Loucy (cell line): Measurements from ENCODE around the gene BMPR1B.

ENCODE experiments used
- H2AFZ ChIP-seq: fragments of 200-600 bp; sonication (generic); 2 replicates; pipeline ENCODE4 v1.6.0; 2016; ENCODE audit warnings: antibody characterized with exemption, mild to moderate bottlenecking, low read length, moderate library complexity
- H3F3A ChIP-seq: fragments of 200-600 bp; 2 replicates; pipeline ENCODE4 v1.6.0; 2016; ENCODE audit warnings: antibody characterized with exemption, low read depth, mild to moderate bottlenecking
- H3K27me3 ChIP-seq: fragments of 200-600 bp; sonication (generic); 2 replicates; pipeline ENCODE4 v1.6.1; 2014; ENCODE audit warnings: low read length, mild to moderate bottlenecking; ENCODE audit not compliant: insufficient read depth, poor library complexity, severe bottlenecking
- H3K36me3 ChIP-seq: fragments of 200-600 bp; sonication (generic); 2 replicates; pipeline ENCODE4 v1.6.1; 2016; ENCODE audit warnings: low read length; ENCODE audit not compliant: insufficient read depth
- H3K4me1 ChIP-seq: fragments of 200-600 bp; sonication (generic); 2 replicates; pipeline ENCODE4 v1.5.1; 2014; ENCODE audit warnings: low read length, mild to moderate bottlenecking; ENCODE audit not compliant: insufficient read depth, poor library complexity, severe bottlenecking
- H3K4me2 ChIP-seq: fragments of 200-600 bp; sonication (generic); 2 replicates; pipeline ENCODE4 v1.6.0; 2014; ENCODE audit warnings: antibody characterized with exemption, low read length, low read depth, mild to moderate bottlenecking; ENCODE audit not compliant: poor library complexity, severe bottlenecking
- H3K4me3 ChIP-seq: fragments of 200-600 bp; sonication (generic); 2 replicates; pipeline ENCODE4 v1.5.1; 2014; ENCODE audit warnings: low read length, mild to moderate bottlenecking, mixed read lengths; ENCODE audit not compliant: poor library complexity, severe bottlenecking
- H3K79me2 ChIP-seq: fragments of 200-600 bp; sonication (generic); 2 replicates; pipeline ENCODE4 v1.6.1; 2014; ENCODE audit warnings: low read length; ENCODE audit not compliant: insufficient read depth
- H3K9ac ChIP-seq: fragments of 200-600 bp; sonication (generic); 2 replicates; pipeline ENCODE4 v1.6.0; 2014; ENCODE audit warnings: mild to moderate bottlenecking, low read depth, low read length, moderate library complexity; ENCODE audit not compliant: poor library complexity, severe bottlenecking
- H3K9me2 ChIP-seq: fragments of 200-600 bp; sonication (generic); replicated peaks from 2 replicates; pipeline ENCODE4 v1.6.1; 2016; ENCODE audit warnings: low read depth, low read length, mixed read lengths
- H3K9me3 ChIP-seq: fragments of 200-600 bp; sonication (generic); 2 replicates; pipeline ENCODE4 v1.6.1; 2014; ENCODE audit warnings: mild to moderate bottlenecking, antibody characterized with exemption, low read length, low read depth; ENCODE audit not compliant: insufficient read depth
- H4K20me1 ChIP-seq: fragments of 200-600 bp; sonication (generic); 2 replicates; pipeline ENCODE4 v1.6.0; 2014; ENCODE audit warnings: antibody characterized with exemption, low read length, mild to moderate bottlenecking; ENCODE audit not compliant: insufficient read depth, poor library complexity, severe bottlenecking
- CTCF ChIP-seq: fragments of 200-600 bp; sonication (generic); conservative IDR thresholded peaks from 2 replicates; pipeline ENCODE4 v1.5.1; 2014; ENCODE audit warnings: mild to moderate bottlenecking, antibody characterized with exemption, low read length
- EZH2phosphoT487 ChIP-seq: fragments of 200-600 bp; IDR thresholded peaks from 2 replicates; pipeline ENCODE4 v1.6.1; 2018; ENCODE audit warnings: antibody characterized with exemption, mild to moderate bottlenecking, moderate library complexity, borderline replicate concordance

BMPR1B gene

DNA sequence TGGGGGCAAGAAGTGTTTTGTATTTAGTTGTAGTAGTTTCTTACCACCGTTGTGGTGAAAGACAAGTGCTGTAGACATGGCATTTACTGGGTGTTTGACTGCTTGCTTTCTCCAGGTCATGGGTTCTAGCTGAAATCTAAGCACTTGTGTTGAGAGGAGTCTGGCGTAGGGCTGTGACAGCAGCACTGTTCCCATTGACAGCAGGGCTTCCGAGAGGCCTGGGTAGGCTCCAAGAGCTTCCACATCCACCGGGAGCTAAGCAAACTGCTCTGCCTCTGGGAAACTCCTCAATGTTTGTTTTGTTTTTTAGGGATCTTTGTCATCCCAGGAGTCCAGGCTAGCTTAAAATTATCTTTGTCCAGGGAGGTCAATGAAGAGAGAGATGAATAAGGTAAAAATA lies 44.3 kb downstream of the BMPR1B start:
- H3K27me3 ChIP-seq = no peaks in the 10 kb centered on the region
- no peaks in the 10 kb centered on the region for H4K20me1 ChIP-seq
- H3F3A ChIP-seq = no peaks in the 10 kb centered on the region
- no peak overlapping the region for H3K9ac ChIP-seq
- H3K4me1 ChIP-seq = no peaks in the 10 kb centered on the region
- TF ChIP-seq CTCF (no peak), EZH2phosphoT487 (no peak)
- no peaks in the 10 kb centered on the region for H3K9me3 ChIP-seq
- H3K9me2 ChIP-seq = no peaks in the 10 kb centered on the region
- no peaks in the 10 kb centered on the region for H3K79me2 ChIP-seq
- no peak overlapping the region for H3K4me3 ChIP-seq
- no peak overlapping the region for H3K4me2 ChIP-seq
- H2AFZ ChIP-seq = no peak overlapping the region
- no peaks in the 10 kb centered on the region for H3K36me3 ChIP-seq

DNA sequence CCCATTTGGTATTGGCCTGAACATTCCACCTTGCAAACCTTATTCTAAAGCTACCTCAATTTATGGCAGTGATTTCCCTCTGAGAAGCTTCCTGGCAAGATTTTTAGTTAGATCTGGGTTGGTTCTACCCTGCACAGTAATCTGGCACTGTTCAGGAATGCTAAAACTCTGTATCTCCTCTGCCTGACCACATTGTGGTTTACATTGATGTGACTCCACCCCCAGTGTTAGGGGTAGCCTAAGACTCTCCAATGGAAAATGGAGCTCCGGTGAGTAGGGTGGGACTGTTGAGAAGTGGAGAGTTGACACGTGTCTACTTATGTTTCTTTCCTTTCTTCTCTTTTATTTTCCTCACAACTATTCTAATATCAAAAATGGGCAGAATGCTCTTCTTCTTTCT lies 45.4 kb downstream of the BMPR1B start:
- Histone ChIP-seq H3K9me3 (no peaks in the 10 kb centered on the region), H2AFZ (no peak overlapping the region), H3K79me2 (no peaks in the 10 kb centered on the region), H3K4me3 (no peak overlapping the region), H3K27me3 (no peaks in the 10 kb centered on the region), H3K9ac (no peak overlapping the region), H3K9me2 (no peaks in the 10 kb centered on the region), H3K4me2 (no peak overlapping the region), H3F3A (no peaks in the 10 kb centered on the region), H4K20me1 (no peaks in the 10 kb centered on the region), H3K36me3 (no peaks in the 10 kb centered on the region), H3K4me1 (no peaks in the 10 kb centered on the region)
- TF ChIP-seq CTCF (no peak), EZH2phosphoT487 (no peak)

DNA sequence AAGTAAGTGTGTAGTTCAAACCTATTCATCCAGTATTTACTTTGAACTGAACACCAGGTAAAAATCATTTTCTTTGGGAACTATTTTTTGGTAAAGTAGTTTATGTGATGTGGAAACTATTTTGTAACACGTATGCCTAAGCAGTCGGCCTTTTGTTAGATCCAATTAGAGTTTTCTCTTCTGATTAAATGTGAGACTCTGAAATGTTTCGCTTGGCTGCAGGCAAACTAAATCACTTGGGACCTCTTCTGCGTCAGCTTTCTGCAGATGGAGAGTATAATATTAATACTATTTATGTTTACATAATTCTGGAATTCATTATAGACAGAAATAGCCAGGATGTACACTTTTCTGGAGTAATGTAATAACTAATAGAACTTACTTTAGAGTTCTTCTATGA lies 46.9 kb downstream of the BMPR1B start:
- Histone ChIP-seq H3K79me2 (no peaks in the 10 kb centered on the region), H2AFZ (no peak overlapping the region), H3K9ac (no peak overlapping the region), H3K4me3 (no peak overlapping the region), H3K9me3 (no peaks in the 10 kb centered on the region), H3K4me2 (no peak overlapping the region), H3K4me1 (no peaks in the 10 kb centered on the region), H3K27me3 (no peaks in the 10 kb centered on the region), H3F3A (no peaks in the 10 kb centered on the region), H3K9me2 (no peaks in the 10 kb centered on the region), H4K20me1 (no peaks in the 10 kb centered on the region), H3K36me3 (no peaks in the 10 kb centered on the region)
- TF ChIP-seq CTCF (no peak), EZH2phosphoT487 (no peak)
